ENCODE data around the gene FRMD4A.

Gene FRMD4A

GRCh38 chr10:13908475-13908874 is 422.2 kb downstream of the FRMD4A start:
- H3K9me2 ChIP-seq (replicated peaks; ENCODE audit: control insufficient read depth, low read length): no peaks in the 10 kb centered on the region
- H3K9me3 ChIP-seq (ENCODE audit: control insufficient read depth, insufficient read depth, low read length): no peaks in the 10 kb centered on the region
- H3K4me2 ChIP-seq (ENCODE audit: low read length): no peak overlapping the region
- TF ChIP-seq EZH2phosphoT487 (IDR thresholded peaks at IDR 0.05; ENCODE audit: borderline replicate concordance, low read length) (no peak), CTCF (IDR thresholded peaks at IDR 0.05; ENCODE audit: low read depth, low read length, poor library complexity, severe bottlenecking) (no peak)
- no peak overlapping the region for H3K27ac ChIP-seq (ENCODE audit: low read depth, low read length)
- peaks cover 25% of the 10 kb centered on the region for H3K4me1 ChIP-seq (ENCODE audit: control insufficient read depth, low read length)
- no peaks in the 10 kb centered on the region for H3K79me2 ChIP-seq (ENCODE audit: control insufficient read depth, low read length)
- no peaks in the 10 kb centered on the region for H3K36me3 ChIP-seq (ENCODE audit: control insufficient read depth, low read length)
- no peaks in the 10 kb centered on the region for H4K20me1 ChIP-seq (ENCODE audit: control insufficient read depth, insufficient read depth, low read depth, low read length)
- no peak overlapping the region for H3K4me3 ChIP-seq (ENCODE audit: low read length)
- no peaks in the 10 kb centered on the region for H3F3A ChIP-seq (ENCODE audit: control insufficient read depth, insufficient read depth)
- peaks cover 13% of the 10 kb centered on the region for H3K27me3 ChIP-seq (ENCODE audit: control insufficient read depth, low read length)

GRCh38 chr10:13907570-13907969 is 423.2 kb downstream of the FRMD4A start:
- peaks cover 13% of the 10 kb centered on the region for H3K27me3 ChIP-seq (ENCODE audit: control insufficient read depth, low read length)
- H3K4me1 ChIP-seq (ENCODE audit: control insufficient read depth, low read length): peaks cover 24% of the 10 kb centered on the region
- no peak for TF ChIP-seq EZH2phosphoT487 (IDR thresholded peaks at IDR 0.05; ENCODE audit: borderline replicate concordance, low read length)
- no peak for TF ChIP-seq CTCF (IDR thresholded peaks at IDR 0.05; ENCODE audit: low read depth, low read length, poor library complexity, severe bottlenecking)
- no peaks in the 10 kb centered on the region for H4K20me1 ChIP-seq (ENCODE audit: control insufficient read depth, insufficient read depth, low read depth, low read length)
- no peak overlapping the region for H3K4me2 ChIP-seq (ENCODE audit: low read length)
- no peaks in the 10 kb centered on the region for H3K79me2 ChIP-seq (ENCODE audit: control insufficient read depth, low read length)
- H3K4me3 ChIP-seq (ENCODE audit: low read length): no peak overlapping the region
- H3K9me3 ChIP-seq (ENCODE audit: control insufficient read depth, insufficient read depth, low read length): no peaks in the 10 kb centered on the region
- H3K36me3 ChIP-seq (ENCODE audit: control insufficient read depth, low read length): no peaks in the 10 kb centered on the region
- no peaks in the 10 kb centered on the region for H3K9me2 ChIP-seq (replicated peaks; ENCODE audit: control insufficient read depth, low read length)
- no peaks in the 10 kb centered on the region for H3F3A ChIP-seq (ENCODE audit: control insufficient read depth, insufficient read depth)
- H3K27ac ChIP-seq (ENCODE audit: low read depth, low read length): no peak overlapping the region

- H4K20me1 ChIP-seq (ENCODE audit: control insufficient read depth, insufficient read depth, low read depth, low read length): no peaks in the 10 kb centered on the region
- no peaks in the 10 kb centered on the region for H3K9me3 ChIP-seq (ENCODE audit: control insufficient read depth, insufficient read depth, low read length)
- H3K4me1 ChIP-seq (ENCODE audit: control insufficient read depth, low read length): peaks cover 7% of the 10 kb centered on the region
- H3K4me2 ChIP-seq (ENCODE audit: low read length): no peak overlapping the region
- H3K79me2 ChIP-seq (ENCODE audit: control insufficient read depth, low read length): no peaks in the 10 kb centered on the region
- no peaks in the 10 kb centered on the region for H3F3A ChIP-seq (ENCODE audit: control insufficient read depth, insufficient read depth)
- no peak overlapping the region for H3K4me3 ChIP-seq (ENCODE audit: low read length)
- no peaks in the 10 kb centered on the region for H3K9me2 ChIP-seq (replicated peaks; ENCODE audit: control insufficient read depth, low read length)
- H3K27me3 ChIP-seq (ENCODE audit: control insufficient read depth, low read length): peaks cover 13% of the 10 kb centered on the region
- H3K36me3 ChIP-seq (ENCODE audit: control insufficient read depth, low read length): no peaks in the 10 kb centered on the region
- no peak overlapping the region for H3K27ac ChIP-seq (ENCODE audit: low read depth, low read length)
- no peak for TF ChIP-seq EZH2phosphoT487 (IDR thresholded peaks at IDR 0.05; ENCODE audit: borderline replicate concordance, low read length)
These were observed 425.4 kb downstream of the FRMD4A start for GRCh38 chr10:13905281-13905680.

- Histone ChIP-seq H3K4me3 (ENCODE audit: low read length) (no peak overlapping the region), H3K4me1 (ENCODE audit: control insufficient read depth, low read length) (peaks cover 2% of the 10 kb centered on the region), H4K20me1 (ENCODE audit: control insufficient read depth, insufficient read depth, low read depth, low read length) (no peaks in the 10 kb centered on the region), H3K9me2 (replicated peaks; ENCODE audit: control insufficient read depth, low read length) (no peaks in the 10 kb centered on the region), H3K27me3 (ENCODE audit: control insufficient read depth, low read length) (peaks cover 13% of the 10 kb centered on the region), H3K79me2 (ENCODE audit: control insufficient read depth, low read length) (no peaks in the 10 kb centered on the region), H3K9me3 (ENCODE audit: control insufficient read depth, insufficient read depth, low read length) (no peaks in the 10 kb centered on the region), H3F3A (ENCODE audit: control insufficient read depth, insufficient read depth) (no peaks in the 10 kb centered on the region), H3K4me2 (ENCODE audit: low read length) (no peak overlapping the region), H3K27ac (ENCODE audit: low read depth, low read length) (no peak overlapping the region), H3K36me3 (ENCODE audit: control insufficient read depth, low read length) (no peaks in the 10 kb centered on the region)
- TF ChIP-seq CTCF (IDR thresholded peaks at IDR 0.05; ENCODE audit: low read depth, low read length, poor library complexity, severe bottlenecking) (no peak), EZH2phosphoT487 (IDR thresholded peaks at IDR 0.05; ENCODE audit: borderline replicate concordance, low read length) (no peak)
These were observed 426.7 kb downstream of the FRMD4A start for GRCh38 chr10:13904064-13904463.
